Measurements from ENCODE around the gene LYST. TPM values are rescaled to one million over a fixed set of nuclear protein-coding genes. Genes with fewer than 3 reads are reported as not detected.

The LYST gene
- total RNA-seq, 4 donors from 2014 or later: 46.8 to 68.4 (median 47.8) TPM

GRCh38 chr1:235635938-235636662 lies 230.6 kb downstream of the LYST start:
- no peaks in the 10 kb centered on the region for H3K36me3 ChIP-seq
- WGBS, 2 donors: 60 to 64% methylated on average over 9 to 12 of the region's 12 CpGs
- no peak overlapping the region for H3K4me3 ChIP-seq (replicated peaks in 1 of 3)
- H3K4me1 ChIP-seq: peaks cover 6% of the 10 kb centered on the region in 2 donors
- TF ChIP-seq CTCF (IDR thresholded peaks at IDR 0.05) (no peak), POLR2A (IDR thresholded peaks at IDR 0.05) (no peak)
- intact Hi-C loops (cut with DNase I): no loop called here
- no peaks in the 10 kb centered on the region for H3K27me3 ChIP-seq
- H3K27ac ChIP-seq: no peak overlapping the region
- no peak for DNase-seq
- no peaks in the 10 kb centered on the region for H3K9me3 ChIP-seq

- intact Hi-C loops (cut with DNase I): no loop called here
- TF ChIP-seq POLR2A (IDR thresholded peaks at IDR 0.05): no peak
- no peak for TF ChIP-seq CTCF (IDR thresholded peaks at IDR 0.05)
- Histone ChIP-seq H3K4me3 (replicated peaks in 1 of 3) (peak overlapping the region in 1 of 3 donors; percentile 10), H3K4me1 (peaks cover 6% of the 10 kb centered on the region in 2 donors), H3K27ac (peak overlapping the region in 1 of 3 donors; percentile 30), H3K36me3 (no peaks in the 10 kb centered on the region), H3K9me3 (no peaks in the 10 kb centered on the region), H3K27me3 (no peaks in the 10 kb centered on the region)
- no peak for DNase-seq
- 6 to 10% methylated on average over 14 of the region's 14 CpGs for WGBS, 2 donors
Measured at GRCh38 chr1:235632506-235633401, 234.0 kb downstream of the LYST start.

- DNase-seq: no peak
- H3K4me1 ChIP-seq: peaks cover 6% of the 10 kb centered on the region in 2 donors
- H3K27me3 ChIP-seq: no peaks in the 10 kb centered on the region
- H3K9me3 ChIP-seq: no peaks in the 10 kb centered on the region
- 89 to 92% methylated on average over 7 of the region's 7 CpGs for WGBS, 2 donors
- intact Hi-C loops (cut with DNase I): no loop called here
- no peak overlapping the region for H3K27ac ChIP-seq
- H3K4me3 ChIP-seq (replicated peaks in 1 of 3): no peak overlapping the region
- TF ChIP-seq POLR2A (IDR thresholded peaks at IDR 0.05): no peak
- TF ChIP-seq CTCF (IDR thresholded peaks at IDR 0.05): no peak
- no peaks in the 10 kb centered on the region for H3K36me3 ChIP-seq
Measured at GRCh38 chr1:235631816-235632215, 234.9 kb downstream of the LYST start.

GRCh38 chr1:235628316-235629005 lies 238.2 kb downstream of the LYST start:
- no peak for DNase-seq
- intact Hi-C loops (cut with DNase I): no loop called here
- Histone ChIP-seq H3K9me3 (no peaks in the 10 kb centered on the region), H3K27me3 (no peaks in the 10 kb centered on the region), H3K27ac (no peak overlapping the region), H3K4me1 (peaks cover 6% of the 10 kb centered on the region in 2 donors), H3K36me3 (no peaks in the 10 kb centered on the region), H3K4me3 (replicated peaks in 1 of 3) (no peak overlapping the region)
- 91 to 96% methylated on average over 10 of the region's 10 CpGs for WGBS, 2 donors
- no peak for TF ChIP-seq POLR2A (IDR thresholded peaks at IDR 0.05)
- TF ChIP-seq CTCF (IDR thresholded peaks at IDR 0.05): no peak
